ENCODE data around the gene CRABP2.
A peak's percentile ranks its signal among the peaks of the same experiment; 100 is the strongest.

CRABP2 gene

GRCh38 chr1:156705321-156705917, at the start of gene CRABP2:
TSS of gene CRABP2 (minus strand) at chr1:156705583. CDS start at chr1:156705446, 137 bp downstream.
- peak; percentile 82 for DNase-seq

- DNase-seq = peak; percentile 45
These were observed 48.8 kb upstream of the CRABP2 start for GRCh38 chr1:156754219-156754618.

GRCh38 chr1:156752843-156753482, 47.6 kb upstream of the CRABP2 start:
- DNase-seq = no peak

DNA sequence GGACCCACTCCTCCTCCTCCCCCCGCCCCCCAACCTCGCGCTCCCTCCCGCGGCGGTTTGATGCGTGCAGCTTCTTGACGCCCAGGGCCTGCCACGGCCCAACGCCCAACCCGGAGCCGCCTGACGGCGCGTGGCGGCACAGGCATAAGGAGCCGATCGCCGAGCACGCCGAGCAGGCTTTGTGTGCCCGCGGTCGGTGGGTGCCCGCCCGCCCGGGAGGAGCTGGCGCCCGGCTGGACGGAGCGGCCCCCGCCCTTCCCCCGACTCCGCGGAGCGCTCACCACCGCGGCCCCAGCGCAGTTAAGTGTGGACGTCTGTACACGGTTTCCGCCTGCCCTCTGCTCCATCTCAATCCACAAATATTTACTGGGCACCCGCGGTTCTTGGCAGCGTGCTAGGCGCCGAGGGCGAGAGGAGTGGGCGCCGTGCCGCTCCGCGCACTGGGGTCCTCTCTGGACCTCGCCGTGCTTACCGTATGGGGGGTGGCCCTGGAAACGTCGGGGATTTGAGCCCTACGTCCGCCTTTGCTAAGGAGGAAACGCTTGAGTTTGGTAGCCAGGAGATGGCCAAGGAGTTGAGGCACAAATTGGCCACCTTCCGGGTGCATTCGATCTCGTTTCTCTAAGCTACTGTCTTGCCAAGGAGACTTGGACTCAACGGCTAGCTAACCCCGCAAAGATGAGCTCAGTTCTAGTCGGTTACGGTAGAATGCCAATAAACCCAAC, 46.5 kb upstream of the CRABP2 start:
- peak; percentile 74 for DNase-seq

DNA sequence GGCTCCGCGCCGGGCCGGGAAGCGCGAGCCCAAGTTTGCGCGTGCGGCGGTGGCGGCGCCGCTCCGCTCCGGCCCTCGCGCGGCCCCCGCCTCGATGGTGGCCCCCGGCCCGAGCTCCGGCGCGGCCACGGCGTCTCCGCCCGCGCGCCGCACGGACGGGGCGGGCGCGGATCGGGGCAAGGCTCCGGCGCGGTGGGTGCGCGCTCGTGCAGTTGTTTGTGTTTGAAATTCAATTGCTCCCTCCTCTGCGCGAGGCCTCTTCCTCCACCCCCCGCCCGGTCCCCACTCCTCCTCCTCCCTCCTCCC, 46.0 kb upstream of the CRABP2 start, which contains the start of gene HDGF:
HDGF (minus strand) TSS at position 225 of the 306 bp plus-strand sequence. CDS start 246 bp downstream, outside the sequence.
- DNase-seq = no peak

DNA sequence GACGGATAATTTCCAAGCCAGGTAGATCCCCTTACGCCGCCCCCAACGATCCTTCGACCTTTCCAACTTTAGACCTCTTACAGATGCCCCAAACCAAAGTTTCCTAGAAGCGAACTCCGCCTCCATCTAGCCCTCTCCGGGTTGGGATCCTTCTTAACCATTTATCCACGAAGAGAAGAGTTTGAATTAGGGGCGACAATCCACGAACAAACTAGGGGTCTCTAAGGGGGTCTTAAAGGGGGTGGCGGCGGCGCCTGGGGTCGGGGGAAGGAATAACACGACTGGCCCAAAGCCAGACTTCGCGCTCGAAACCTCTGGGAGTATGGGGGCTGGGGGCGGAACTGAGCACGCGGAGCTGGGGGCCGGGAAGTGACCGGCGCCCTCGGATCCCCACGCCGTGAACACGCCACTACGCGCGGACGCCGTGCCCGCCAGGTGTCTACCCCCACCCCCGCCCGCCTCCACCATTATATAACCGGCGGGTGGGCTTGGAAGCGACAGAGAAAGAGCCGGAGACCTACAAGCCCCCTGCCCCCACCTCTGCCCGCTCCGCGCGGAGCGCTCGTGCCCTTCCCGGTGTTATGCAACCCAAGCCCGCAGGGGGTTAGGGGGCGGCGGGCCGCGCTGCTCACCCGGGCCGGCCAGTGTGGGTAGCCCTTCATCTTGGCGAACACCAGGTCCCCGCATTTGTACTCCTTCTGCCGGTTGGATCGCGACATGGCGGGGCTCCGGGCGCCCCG, 45.5 kb upstream of the CRABP2 start:
- DNase-seq = no peak

DNA sequence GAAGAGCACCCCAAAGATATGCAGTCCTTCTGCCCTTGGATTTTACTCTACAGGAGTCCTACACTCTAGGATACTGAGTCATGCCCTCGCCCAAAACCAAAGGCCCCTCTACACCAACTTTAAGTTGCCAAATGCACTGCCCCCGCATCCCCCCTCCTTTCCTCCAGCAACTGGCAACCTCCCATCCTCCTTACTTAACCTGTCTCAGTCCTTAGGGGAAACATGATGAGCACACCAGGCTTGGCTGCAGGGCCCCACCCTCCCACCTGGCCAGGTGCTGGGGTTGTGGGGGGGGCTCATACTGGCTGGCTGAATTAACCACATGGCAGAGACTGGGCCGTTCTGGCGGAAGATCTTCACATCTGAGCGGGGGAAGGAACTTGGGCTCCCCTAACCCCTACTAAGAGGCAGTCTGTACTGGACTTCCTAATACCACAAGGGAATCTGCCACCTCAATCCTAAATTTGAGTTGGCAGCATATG, 44.8 kb upstream of the CRABP2 start:
- peak; percentile 46 for DNase-seq

DNA sequence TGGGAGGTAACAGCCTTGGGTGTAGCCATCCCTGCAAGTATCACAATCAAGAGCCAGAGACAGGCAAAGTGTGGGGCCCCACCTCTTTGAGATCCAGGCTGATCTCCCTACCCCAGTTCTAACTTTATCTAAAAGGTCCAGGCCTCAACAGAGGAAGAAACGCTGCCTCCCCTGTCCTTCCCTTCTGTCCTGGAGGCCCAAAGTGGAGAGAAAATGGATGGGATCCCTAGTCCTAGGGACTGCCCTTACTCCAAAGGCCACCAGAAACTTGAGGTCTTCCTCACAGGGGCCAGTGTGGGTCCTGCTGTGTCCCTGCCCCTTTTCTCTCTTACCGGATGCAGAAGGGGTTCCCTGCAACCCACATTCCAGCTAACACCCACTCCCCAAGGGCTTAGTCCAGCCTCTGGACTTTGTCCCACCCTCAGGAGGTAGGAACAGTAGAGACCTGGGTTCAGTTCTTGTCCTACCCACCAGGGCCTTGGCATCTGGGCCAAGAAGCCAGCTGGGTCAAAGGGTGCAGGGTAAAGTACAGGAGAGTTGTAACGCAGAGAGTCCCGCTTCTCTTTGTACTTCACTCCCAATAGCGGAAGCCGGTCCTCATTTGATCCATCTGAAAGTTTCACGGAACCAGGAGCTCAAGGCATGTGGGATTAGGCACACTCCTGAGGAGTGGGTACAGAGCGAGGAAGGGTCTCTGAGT, 44.2 kb upstream of the CRABP2 start:
- no peak for DNase-seq

DNA sequence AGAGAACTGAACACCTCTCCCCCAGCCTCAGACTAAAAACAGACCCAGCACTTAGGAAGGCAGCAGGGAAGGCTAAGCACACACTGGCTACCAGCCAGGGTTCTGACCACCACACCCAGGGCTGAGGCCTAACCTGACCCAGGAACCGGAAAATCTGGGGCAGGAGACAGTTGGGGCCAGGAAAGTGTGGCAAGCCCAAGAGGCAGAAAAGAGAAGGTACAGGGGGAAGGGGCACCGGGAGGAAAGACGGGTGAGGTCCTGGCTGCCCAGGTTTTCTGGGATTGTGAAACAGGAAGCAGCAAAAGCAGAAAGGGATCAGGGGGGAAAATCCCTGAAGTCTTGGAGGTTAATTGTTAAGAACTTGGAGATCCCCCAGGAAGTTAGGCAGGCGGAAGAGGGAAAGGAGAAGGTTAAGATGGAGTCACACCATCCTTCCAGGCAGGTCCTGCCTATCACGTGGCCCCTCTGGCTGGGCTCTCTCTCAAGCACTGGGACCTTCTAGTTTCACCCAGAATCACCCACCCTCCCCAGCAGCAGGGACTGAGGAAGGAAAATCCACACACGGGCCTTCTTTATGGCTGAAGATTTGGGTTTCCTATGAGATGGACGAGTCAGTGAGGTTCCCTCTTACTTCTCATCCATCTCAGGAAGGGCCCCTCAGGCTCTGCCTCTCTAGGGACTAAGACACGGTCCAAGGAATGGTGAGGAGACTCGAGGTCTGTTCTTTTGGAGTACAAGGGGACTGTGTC, 43.5 kb upstream of the CRABP2 start:
- DNase-seq = no peak

DNA sequence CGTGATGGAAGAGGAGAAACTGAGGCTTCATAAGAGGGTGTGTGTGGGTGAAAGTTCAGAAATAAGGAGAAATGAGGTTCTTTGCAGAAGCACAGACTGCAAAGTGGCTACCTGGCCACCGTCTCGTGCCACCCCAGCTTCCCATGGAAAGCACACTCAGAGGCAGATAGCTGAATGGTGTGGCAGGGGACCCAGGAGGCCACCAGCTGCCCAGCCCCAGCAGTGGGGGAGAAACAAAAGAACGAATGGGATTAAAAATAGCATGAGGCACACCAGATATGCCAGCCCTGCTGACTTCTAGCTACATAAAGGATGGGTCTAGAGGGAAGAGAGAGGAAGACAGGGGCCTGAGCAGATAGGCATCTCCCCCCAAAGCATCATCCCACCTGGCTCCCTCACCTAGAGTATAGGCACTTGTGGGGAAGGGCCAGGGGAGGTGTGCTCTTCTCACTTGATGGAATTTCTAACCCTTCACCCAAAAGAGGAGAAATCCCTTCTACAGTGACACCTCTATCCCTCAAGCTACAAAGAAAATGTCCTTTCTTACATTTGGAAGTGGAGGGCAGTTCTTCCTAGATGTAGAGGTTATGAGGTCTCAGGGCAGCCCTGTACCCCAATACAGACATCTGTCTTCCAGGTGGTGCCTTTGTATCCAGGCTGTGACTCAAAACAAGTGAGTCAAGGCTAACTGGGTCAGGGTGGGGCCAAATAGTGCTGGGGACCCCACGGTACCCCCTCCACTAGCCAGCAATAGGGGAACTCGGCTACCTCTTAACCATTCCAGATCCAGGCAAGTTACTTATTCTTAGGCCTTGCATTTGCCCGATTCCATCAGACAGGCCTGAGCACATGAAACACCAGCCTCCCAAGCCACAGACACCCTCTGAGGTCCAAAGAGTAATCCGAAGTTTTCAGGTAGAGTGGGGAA, 42.6 kb upstream of the CRABP2 start:
- DNase-seq = no peak

DNA sequence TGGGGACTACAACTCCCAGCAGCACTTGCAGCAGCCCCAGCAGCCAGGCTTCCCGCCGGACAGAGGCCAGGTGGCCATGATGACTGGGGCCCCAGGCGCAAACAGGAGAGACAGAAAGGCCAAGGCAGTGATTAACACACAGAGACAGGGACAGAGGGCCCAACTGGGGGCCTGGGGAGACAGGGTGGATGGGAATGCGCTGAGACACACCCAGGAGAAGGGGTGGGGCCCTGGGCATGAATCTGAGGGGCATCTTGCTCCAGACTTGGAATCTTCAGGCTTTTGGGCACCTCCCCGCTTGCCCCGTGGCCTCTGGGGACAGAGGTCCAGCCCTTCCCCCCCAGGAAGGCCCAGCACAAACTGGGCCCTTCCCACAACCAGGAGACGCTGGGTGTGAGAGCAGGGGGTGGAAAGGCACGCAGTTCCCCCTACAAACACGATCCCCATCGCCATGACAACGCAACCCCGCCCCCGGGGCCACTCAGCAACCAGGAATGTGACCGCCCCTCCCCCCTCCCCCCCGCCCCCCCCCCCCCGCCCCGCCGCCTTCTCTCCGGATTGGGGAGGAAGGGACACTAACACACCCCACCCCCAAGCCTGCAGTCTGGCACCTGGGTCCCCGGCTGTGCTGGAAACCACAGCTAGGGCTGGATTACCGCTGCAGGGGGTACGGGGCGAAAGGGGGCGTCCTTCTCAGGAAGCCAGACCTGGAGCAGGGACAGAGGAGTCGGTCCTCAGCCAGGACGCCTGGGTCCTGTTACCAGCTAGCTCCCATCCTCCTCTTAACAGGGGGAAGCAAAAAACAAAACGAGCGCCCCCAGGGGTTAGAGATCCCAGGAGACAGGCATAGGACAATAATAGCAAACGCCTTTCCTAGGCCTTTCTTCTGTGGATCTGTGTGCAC, 41.6 kb upstream of the CRABP2 start:
- peak; percentile 40 for DNase-seq

- no peak for DNase-seq
These were observed 41.0 kb upstream of the CRABP2 start for GRCh38 chr1:156746406-156746727.

DNA sequence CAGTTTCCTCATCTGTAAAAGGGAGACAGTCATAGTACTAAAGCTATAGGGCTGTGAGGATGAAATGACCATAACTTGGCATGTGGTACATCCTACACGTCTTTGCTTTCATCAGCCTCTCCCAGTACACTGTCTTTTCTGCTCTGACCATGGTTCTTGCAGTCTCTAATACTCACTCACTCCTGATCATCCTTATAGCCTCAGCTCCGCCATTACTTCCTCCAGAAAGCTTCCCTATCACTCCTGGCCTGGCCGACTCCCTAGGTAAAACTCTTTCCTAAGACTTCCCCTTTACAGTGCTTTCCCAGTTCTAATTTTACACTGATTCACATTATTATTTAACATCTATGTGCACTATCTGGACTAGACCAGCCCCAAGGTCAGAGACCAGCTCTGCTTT, 40.5 kb upstream of the CRABP2 start:
- no peak for DNase-seq

- no peak for DNase-seq
These were observed 39.5 kb upstream of the CRABP2 start for GRCh38 chr1:156744786-156745419.

DNA sequence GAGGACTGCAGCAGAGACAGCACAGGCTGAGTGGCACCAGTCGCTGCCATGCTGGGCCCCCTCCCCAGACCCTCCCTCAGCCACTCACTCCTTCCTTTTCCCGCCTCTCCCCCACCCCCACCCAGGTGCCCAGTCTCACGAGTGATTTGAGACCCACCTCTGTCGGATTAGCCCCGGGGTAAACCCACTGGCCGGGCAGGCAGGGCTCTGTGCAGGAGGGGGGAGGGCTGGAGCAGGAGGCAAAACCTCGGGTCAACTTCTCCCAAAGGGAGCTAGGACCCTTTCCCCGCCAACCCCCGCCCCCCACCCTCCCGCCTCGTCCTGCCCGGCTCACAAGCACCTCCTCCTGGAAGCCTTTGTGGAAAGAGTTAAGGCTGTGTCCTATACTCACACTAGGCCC, 39.0 kb upstream of the CRABP2 start:
- no peak for DNase-seq

- DNase-seq = no peak
These were observed 38.3 kb upstream of the CRABP2 start for GRCh38 chr1:156743367-156744302.

DNA sequence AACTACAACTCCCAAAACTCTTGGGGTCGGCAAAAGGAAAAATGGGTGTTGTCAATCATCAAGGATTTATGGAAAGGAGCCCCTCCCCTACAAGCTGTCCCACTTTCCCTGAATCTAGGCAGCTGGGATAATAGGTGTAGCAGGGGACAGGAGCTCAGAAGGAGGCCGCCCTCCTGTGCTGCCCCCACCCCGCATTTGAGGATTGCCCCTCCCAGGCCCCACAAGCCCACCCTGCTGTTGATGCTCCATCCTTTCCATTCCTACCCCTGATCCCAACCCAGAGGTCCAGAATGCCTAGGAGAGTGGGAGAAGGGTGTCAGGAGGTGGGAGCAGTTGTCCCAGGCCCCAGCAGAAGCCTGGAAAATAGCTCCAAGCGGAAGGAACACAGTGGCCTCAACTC, 37.4 kb upstream of the CRABP2 start:
- no peak for DNase-seq

DNA sequence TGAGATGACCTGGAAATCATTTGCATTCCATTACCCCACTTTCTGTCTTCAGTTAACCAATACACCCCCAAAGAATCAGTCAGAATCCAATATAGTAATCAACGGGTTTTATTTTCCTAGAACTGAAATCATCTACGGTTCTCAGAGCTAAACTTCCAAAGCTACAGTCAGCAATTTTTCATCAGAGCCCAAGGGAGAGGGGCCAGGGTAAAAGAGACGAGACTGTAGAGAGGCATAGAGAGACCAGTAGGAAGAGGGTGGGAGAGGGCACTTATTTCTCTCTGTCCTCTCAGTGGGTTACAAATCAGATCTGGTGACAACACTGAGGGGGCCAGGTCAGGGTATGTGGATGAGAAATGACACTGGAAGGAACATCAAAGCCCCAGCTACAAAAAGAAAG, 36.6 kb upstream of the CRABP2 start:
- no peak for DNase-seq

Measured in DMS79 treated with DMSO at 0.1 percent for 48 hours (cell line).